Left ventricle myocardium inferior (tissue), 1 donor: ENCODE data around the gene FAM234A. TPM values are rescaled to one million over a fixed set of nuclear protein-coding genes. Genes with fewer than 3 reads are reported as not detected.

Experiments used
- DNase-seq: peaks from one replicate; pipeline ENCODE4 v3.0.0-alpha.2; 2020
- H3K27ac ChIP-seq: fragments of 200-600 bp; replicated peaks from 2 replicates; pipeline ENCODE4 v1.8.0; 2021
- H3K27me3 ChIP-seq: fragments of 200-600 bp; 2 replicates; pipeline ENCODE4 v1.8.0; 2021; ENCODE audit warnings: low read depth
- H3K36me3 ChIP-seq: fragments of 200-600 bp; 2 replicates; pipeline ENCODE4 v1.8.0; 2021
- H3K4me1 ChIP-seq: fragments of 200-600 bp; 2 replicates; pipeline ENCODE4 v1.8.0; 2021
- H3K4me3 ChIP-seq: fragments of 200-600 bp; 2 replicates; pipeline ENCODE4 v1.8.0; 2021; ENCODE audit warnings: mild to moderate bottlenecking, moderate library complexity
- H3K9me3 ChIP-seq: fragments of 200-600 bp; replicated peaks from 2 replicates; pipeline ENCODE4 v1.8.0; 2021
- CTCF ChIP-seq: fragments of 200-600 bp; IDR thresholded peaks from 2 replicates; pipeline ENCODE4 v1.8.0; 2021; ENCODE audit warnings: antibody characterized with exemption, mild to moderate bottlenecking, borderline replicate concordance
- intact Hi-C: fragments of 100-400 bp; cut with micrococcal nuclease; formaldehyde crosslinking; loops from one replicate; pipeline ENCODE4 v1.11.0; 2022
- total RNA-seq: library from RNA; stranded (reverse); fragmentation: NEBNext Ultra II Directional; extraction: Animal tissue kit (Norgen Biotek cat#: 25700); gene quantifications from one replicate; pipeline ENCODE4 v1.2.1, GENCODE V29; 2021
- donor health status: DM: no; HTN: yes; CAD: no; lungs with severe emphysema.

The FAM234A gene
- total RNA-seq, 1 donor from 2014 or later, result 135 TPM

DNA sequence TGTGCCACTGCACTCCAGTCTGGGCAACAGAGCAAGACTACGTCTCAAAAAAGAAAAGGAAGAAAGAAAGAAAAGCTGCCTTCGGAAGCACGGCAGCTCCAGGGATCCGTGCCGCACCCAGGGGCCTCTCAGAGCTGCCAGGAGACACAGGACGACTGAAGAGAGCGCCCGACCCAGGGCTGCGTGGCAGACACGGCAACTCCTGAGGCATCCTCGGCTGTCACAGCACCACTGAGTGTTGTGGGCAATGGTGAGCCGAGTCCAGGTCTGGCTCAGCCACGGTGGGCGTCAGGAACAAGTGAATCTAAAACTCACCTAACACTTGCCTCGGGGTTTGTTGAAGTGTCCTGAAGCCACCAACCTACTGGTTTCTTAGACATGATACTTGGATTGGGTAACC is 77.1 kb downstream of the FAM234A start:
- no peak overlapping the region for H3K4me3 ChIP-seq
- intact Hi-C loops, result no loop called here
- TF ChIP-seq CTCF, result no peak
- peaks cover 59% of the 10 kb centered on the region for H3K36me3 ChIP-seq
- no peaks in the 10 kb centered on the region for H3K4me1 ChIP-seq
- no peaks in the 10 kb centered on the region for H3K27me3 ChIP-seq
- no peak overlapping the region for H3K27ac ChIP-seq
- no peaks in the 10 kb centered on the region for H3K9me3 ChIP-seq
- DNase-seq, result no peak

- Histone ChIP-seq H3K27me3 (no peaks in the 10 kb centered on the region), H3K27ac (no peak overlapping the region), H3K4me1 (no peaks in the 10 kb centered on the region), H3K9me3 (no peaks in the 10 kb centered on the region), H3K36me3 (peaks cover 45% of the 10 kb centered on the region), H3K4me3 (no peak overlapping the region)
- TF ChIP-seq CTCF, result no peak
- DNase-seq, result no peak
- intact Hi-C loops, result no loop called here
Measured at GRCh38 chr16:314351-314750, 79.7 kb downstream of the FAM234A start.

DNA sequence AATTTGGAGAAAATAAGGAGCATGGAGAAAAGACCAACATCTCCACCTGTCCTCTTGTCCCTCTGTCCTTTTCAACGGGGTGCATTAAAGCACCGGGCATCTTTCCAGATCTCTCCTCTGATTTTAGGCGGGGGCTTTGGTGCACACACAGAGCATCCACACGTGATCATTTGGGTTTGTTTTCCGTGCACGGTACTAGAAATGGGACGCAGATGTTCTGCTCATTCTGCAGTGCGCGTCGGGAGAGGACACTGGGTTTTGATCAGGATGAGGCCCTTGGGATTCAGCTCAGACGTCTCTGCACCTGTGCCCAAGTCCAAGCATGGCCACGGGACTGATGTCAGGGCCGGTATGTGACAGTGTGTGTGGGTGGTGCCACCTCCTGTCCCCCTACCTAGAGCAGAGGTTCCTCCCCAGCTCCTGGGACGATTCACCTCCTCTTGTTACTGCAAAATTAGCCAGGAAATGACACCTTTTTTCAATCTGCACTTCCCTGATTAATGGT is 80.2 kb downstream of the FAM234A start:
- Histone ChIP-seq H3K36me3 (peaks cover 44% of the 10 kb centered on the region), H3K4me1 (no peaks in the 10 kb centered on the region), H3K27ac (no peak overlapping the region), H3K9me3 (no peaks in the 10 kb centered on the region), H3K4me3 (no peak overlapping the region), H3K27me3 (no peaks in the 10 kb centered on the region)
- intact Hi-C loops, result no loop called here
- TF ChIP-seq CTCF, result no peak
- DNase-seq, result no peak

Other genes with a start within 250 kb of the FAM234A start
- gene POLR3K, start 181.2 kb upstream of the FAM234A start, total RNA-seq, result 11.7 TPM
- gene SNRNP25, start 181.0 kb upstream of the FAM234A start, total RNA-seq, result 71.2 TPM
- 24.4 TPM for gene RHBDF1, start 162.2 kb upstream of the FAM234A start, total RNA-seq
- 44.5 TPM for gene MPG, start 156.6 kb upstream of the FAM234A start, total RNA-seq
- 18.4 TPM for gene NPRL3, start 96.1 kb upstream of the FAM234A start, total RNA-seq
- gene HBZ, start 82.2 kb upstream of the FAM234A start, total RNA-seq, result not detected
- not detected for gene HBM, start 68.8 kb upstream of the FAM234A start, total RNA-seq
- 59.1 TPM for gene HBA2, start 61.9 kb upstream of the FAM234A start, total RNA-seq
- 78.7 TPM for gene HBA1, start 58.1 kb upstream of the FAM234A start, total RNA-seq
- gene HBQ1, start 54.4 kb upstream of the FAM234A start, total RNA-seq, result not detected
- gene LUC7L, start 5.4 kb upstream of the FAM234A start, total RNA-seq, result 23.3 TPM
- 16.4 TPM for gene RGS11, start 41.1 kb downstream of the FAM234A start, total RNA-seq
- 7.0 TPM for gene ARHGDIG, start 45.8 kb downstream of the FAM234A start, total RNA-seq
- 1.6 TPM for gene PDIA2, start 48.3 kb downstream of the FAM234A start, total RNA-seq
- 12.2 TPM for gene AXIN1, start 117.9 kb downstream of the FAM234A start, total RNA-seq
- 76.1 TPM for gene MRPL28, start 135.7 kb downstream of the FAM234A start, total RNA-seq
- gene PGAP6, start 147.2 kb downstream of the FAM234A start, total RNA-seq, result 30.4 TPM
- gene NME4, start 162.4 kb downstream of the FAM234A start, total RNA-seq, result 101 TPM
- gene DECR2, start 167.1 kb downstream of the FAM234A start, total RNA-seq, result 8.4 TPM
- 27.4 TPM for gene RAB11FIP3, start 190.8 kb downstream of the FAM234A start, total RNA-seq